K562 (cell line): Measurements from ENCODE around the gene ZKSCAN4. TPM values are rescaled to one million over a fixed set of nuclear protein-coding genes. Genes with fewer than 3 reads are reported as not detected.

Experiments used
- AFF4 ChIP-seq: sonication (generic); formaldehyde crosslinking; IDR thresholded peaks from 2 replicates; pipeline ENCODE4 v1.8.0; 2023; ENCODE audit warnings: mild to moderate bottlenecking, missing genetic modification reagents
- BRD9 ChIP-seq: fragments of 450-650 bp; IDR thresholded peaks from 2 replicates; pipeline ENCODE4 v1.6.1; 2018; ENCODE audit warnings: low read depth; ENCODE audit not compliant: partially characterized antibody
- CREB3 ChIP-seq: fragments of 450-650 bp; conservative IDR thresholded peaks from 2 replicates; pipeline ENCODE4 v1.6.1; 2016; ENCODE audit warnings: missing genetic modification characterization, low read depth, mild to moderate bottlenecking, missing compliant biosample characterization, moderate library complexity
- EGR1 ChIP-seq: fragments of 450-650 bp; conservative IDR thresholded peaks from 2 replicates; pipeline ENCODE4 v1.6.1; 2017; ENCODE audit warnings: mild to moderate bottlenecking
- ELF2 ChIP-seq: fragments of 250-450 bp; sonication (Bioruptor Pico); IDR thresholded peaks from 2 replicates; pipeline ENCODE4 v1.5.0; 2021; ENCODE audit warnings: mild to moderate bottlenecking
- FOSL1 ChIP-seq: fragments of 200-800 bp; sonication (Bioruptor generic); conservative IDR thresholded peaks from 2 replicates; pipeline ENCODE4 v1.6.1; 2016; ENCODE audit warnings: missing genetic modification characterization, missing compliant biosample characterization
- HNRNPLL ChIP-seq: fragments of 200-400 bp; formaldehyde crosslinking; IDR thresholded peaks from 2 replicates; pipeline ENCODE4 v1.6.1; 2017; ENCODE audit warnings: low read length, low read depth, mild to moderate bottlenecking; ENCODE audit not compliant: poor library complexity, severe bottlenecking
- NFIX ChIP-seq: fragments of 250-450 bp; sonication (Bioruptor Pico); IDR thresholded peaks from 2 replicates; pipeline ENCODE4 v1.4.0; 2020; ENCODE audit warnings: low read depth, mild to moderate bottlenecking, moderate library complexity
- PHF20 ChIP-seq: fragments of 450-650 bp; IDR thresholded peaks from 2 replicates; pipeline ENCODE4 v1.6.1; 2018; ENCODE audit not compliant: partially characterized antibody
- PRDM10 ChIP-seq: fragments of 450-650 bp; IDR thresholded peaks from 2 replicates; pipeline ENCODE4 v1.6.1; 2018; ENCODE audit not compliant: partially characterized antibody
- ZBTB17 ChIP-seq: fragments of 450-650 bp; formaldehyde crosslinking; IDR thresholded peaks from 2 replicates; pipeline ENCODE4 v1.4.0; 2020; ENCODE audit warnings: mild to moderate bottlenecking
- ZBTB8A ChIP-seq: fragments of 450-650 bp; IDR thresholded peaks from 2 replicates; pipeline ENCODE4 v1.6.1; 2018; ENCODE audit warnings: mild to moderate bottlenecking, moderate library complexity; ENCODE audit not compliant: partially characterized antibody
- ZNF12 ChIP-seq: sonication (generic); formaldehyde crosslinking; IDR thresholded peaks from 2 replicates; pipeline ENCODE4 v1.4.0; 2020; ENCODE audit warnings: mild to moderate bottlenecking, missing genetic modification reagents
- ZNF280B ChIP-seq: fragments of 250-450 bp; sonication (Bioruptor Pico); IDR thresholded peaks from 2 replicates; pipeline ENCODE4 v1.5.1; 2021; ENCODE audit warnings: mild to moderate bottlenecking
- ZNF740 ChIP-seq, 3 experiments: fragments of 200-800 bp in 1 of 3; sonication (Bioruptor generic) in 1 of 3; sonication (generic) in 1 of 3; formaldehyde crosslinking in 1 of 3; IDR thresholded peaks; 2 replicates each; pipeline versions ENCODE4 v1.6.1 to v1.8.0; 2016 to 2022; ENCODE audit warnings: mild to moderate bottlenecking in 2 of 3, missing compliant biosample characterization in 2 of 3, missing genetic modification characterization in 2 of 3, missing genetic modification reagents in 1 of 3
- polyA plus RNA-seq, 8 experiments: library from polyadenylated mRNA; depleted of rRNA in 4 of 8; stranded (reverse) in 5 of 8; unstranded in 3 of 8; fragments of >200 nt; fragmentation: Nextera tagmentation in 2 of 8; fragmentation: Illumina TruSeq in 1 of 8; extraction: Ambion mirVana in 2 of 8; extraction: Trizol in 1 of 8; gene quantifications; 2 replicates each; pipeline versions ENCODE4 v1.2.1 to v1.2.3, GENCODE V29; 2011 to 2014; ENCODE audit warnings: inconsistent platforms in 1 of 8, missing spikeins in 1 of 8
- total RNA-seq, 7 experiments: library from RNA; depleted of rRNA in 6 of 7; stranded (reverse); fragments of >200 nt in 6 of 7; fragmentation: Illumina TruSeq in 2 of 7; extraction: Trizol in 2 of 7; gene quantifications; 2 replicates each; pipeline versions ENCODE4 v1.2.1 to v1.2.3, GENCODE V29; 2011 to 2021; ENCODE audit warnings: low replicate concordance in 1 of 7

Gene ZKSCAN4
- total and polyA plus RNA-seq, 9 of the 15 experiments (the other 6 are each of a cell fraction or from before 2014, with no cell fraction given), result 1.2 to 5.3 (median 4.7) TPM

- TF ChIP-seq PRDM10 (no peak), ZBTB8A (peak; percentile 50), ELF2 (CRISPR knock-in tag) (no peak), ZNF280B (CRISPR knock-in tag) (no peak), HNRNPLL (no peak), ZBTB17 (CRISPR knock-in tag) (peak; percentile 93), PHF20 (peak; percentile 85), ZNF12 (CRISPR knock-in tag) (no peak), NFIX (CRISPR knock-in tag) (no peak), FOSL1 (tag) (peak; percentile 87), BRD9 (peak; percentile 99), EGR1 (no peak), ZNF740 (CRISPR knock-in tag; IDR thresholded peaks at IDR 0.05) (no peak), ZNF740 (tag; IDR thresholded peaks at IDR 0.05) (no peak), CREB3 (tag) (no peak), AFF4 (CRISPR knock-in tag) (no peak; the same call in 1 of the 2 replicates)
Observed at GRCh38 chr6:28212510-28213212, 39.4 kb downstream of the ZKSCAN4 start (continued).
